Transverse colon (tissue), 4 donors: ENCODE data around the gene NCR2. TPM values are rescaled to one million over a fixed set of nuclear protein-coding genes. Genes with fewer than 3 reads are reported as not detected.

ENCODE experiments used
- DNase-seq: peaks from one replicate; pipeline ENCODE4 v3.0.0-alpha.2; 2019
- H3K27ac ChIP-seq, 4 donors: fragments of 200-600 bp; sonication (generic); 2 replicates each; pipeline ENCODE4 v1.5.1; 2016 to 2018; ENCODE audit warnings: inconsistent platforms in 4 of 4
- H3K27me3 ChIP-seq: fragments of 200-600 bp; sonication (generic); 2 replicates; pipeline ENCODE4 v1.5.1; 2017; ENCODE audit warnings: inconsistent platforms
- H3K36me3 ChIP-seq, 4 donors: fragments of 200-600 bp; sonication (generic); 2 replicates each; pipeline ENCODE4 v1.5.1; 2017 to 2019; ENCODE audit warnings: inconsistent platforms in 4 of 4
- H3K4me1 ChIP-seq, 4 donors: fragments of 200-600 bp; sonication (generic); 2 replicates each; pipeline ENCODE4 v1.5.1; 2017 to 2020; ENCODE audit warnings: inconsistent platforms in 4 of 4
- H3K4me3 ChIP-seq, 4 donors: fragments of 200-600 bp; sonication (generic); 1 replicate in 1 of 4; 2 replicates in 3 of 4; pipeline versions ENCODE4 v1.5.1 to v1.6.1; 2017 to 2019; ENCODE audit warnings: inconsistent platforms in 4 of 4
- H3K9me3 ChIP-seq, 2 donors: fragments of 200-600 bp; sonication (generic); 2 replicates each; pipeline ENCODE4 v1.5.1; 2017 to 2019; ENCODE audit warnings: inconsistent platforms in 2 of 2
- CTCF ChIP-seq, 5 experiments: fragments of 200-600 bp in 3 of 5; fragments of 450-650 bp in 2 of 5; sonication (generic) in 3 of 5; IDR thresholded peaks; 1 replicate in 2 of 5; 2 replicates in 3 of 5; pipeline ENCODE4 v1.5.1; 2016 to 2017; ENCODE audit warnings: antibody characterized with exemption in 5 of 5, inconsistent platforms in 3 of 5, mild to moderate bottlenecking in 2 of 5, moderate library complexity in 1 of 5
- EP300 ChIP-seq: sonication (generic); formaldehyde crosslinking; IDR thresholded peaks from one replicate; pipeline ENCODE4 v1.6.1; 2017; ENCODE audit warnings: antibody characterized with exemption, low read depth
- POLR2A ChIP-seq: fragments of 450-650 bp; IDR thresholded peaks from one replicate; pipeline ENCODE4 v1.6.1; 2016; ENCODE audit warnings: antibody characterized with exemption, mild to moderate bottlenecking, moderate library complexity
- POLR2AphosphoS5 ChIP-seq, 3 donors: sonication (generic); formaldehyde crosslinking; IDR thresholded peaks; one replicate each; pipeline ENCODE4 v1.6.1; 2016; ENCODE audit warnings: antibody characterized with exemption in 3 of 3
- WGBS, 2 donors: methylation state at CpG; one replicate each; pipeline ENCODE4 v1.1.5; 2018; ENCODE audit warnings: low coverage in 1 of 2; 5-methylcytosine and 5-hydroxymethylcytosine counted together
- in situ Hi-C, 4 donors: fragments of 200-750 bp; cut with MboI; loops; one replicate each; pipeline versions ENCODE4 v1.15.0 to v1.15.1; 2017; ENCODE audit warnings: low sequenced_read_pairs in 3 of 4, low pct_ligation_motif_present in 1 of 4, low pct_unique_long_range_greater_than_20kb in 1 of 4
- intact Hi-C: fragments of 100-400 bp; cut with DNase I; formaldehyde crosslinking; loops from one replicate; pipeline ENCODE4 v1.15.1; 2023; ENCODE audit warnings: low total_unique reads
- total RNA-seq, 4 donors: library from RNA; depleted of rRNA; stranded (reverse); fragments of >200 nt; gene quantifications; one replicate each; pipeline ENCODE4 v1.1.0, GENCODE V29; 2016

Gene NCR2
- total RNA-seq, 4 donors from 2014 or later: not detected

- H3K27ac ChIP-seq: no peak overlapping the region
- no peaks in the 10 kb centered on the region for H3K4me1 ChIP-seq
- no peak overlapping the region for H3K4me3 ChIP-seq
- no peak for DNase-seq
- in situ Hi-C loops (loop anchor here in 1 of 4 donors (25.0 kb wide), 1 partner anchor 334 kb away; no protein-coding TSS in a partner anchor), intact Hi-C loops (no loop called here)
- H3K9me3 ChIP-seq: no peaks in the 10 kb centered on the region
- peaks cover 24% of the 10 kb centered on the region for H3K27me3 ChIP-seq
- H3K36me3 ChIP-seq: no peaks in the 10 kb centered on the region
- 53% methylated on average over 3 of the region's 3 CpGs; no CpG with 5 or more reads in 1 of the 2 donors for WGBS, 2 donors
- TF ChIP-seq POLR2AphosphoS5 (IDR thresholded peaks at IDR 0.05): no peak
- no peak for TF ChIP-seq EP300
- TF ChIP-seq CTCF (IDR thresholded peaks at IDR 0.05): no peak
- no peak for TF ChIP-seq POLR2A
These were observed 17.9 kb downstream of the NCR2 start for GRCh38 chr6:41353333-41353732.

GRCh38 chr6:41355952-41356351 lies 20.5 kb downstream of the NCR2 start:
- no peak overlapping the region for H3K27ac ChIP-seq
- in situ Hi-C loops (loop anchor here in 1 of 4 donors (25.0 kb wide), 1 partner anchor 331 kb away; no protein-coding TSS in a partner anchor), intact Hi-C loops (no loop called here)
- no peak for DNase-seq
- H3K9me3 ChIP-seq: peaks cover 6 to 15% of the 10 kb centered on the region in 2 donors
- H3K36me3 ChIP-seq: no peaks in the 10 kb centered on the region
- TF ChIP-seq POLR2AphosphoS5 (IDR thresholded peaks at IDR 0.05) (no peak), EP300 (no peak)
- WGBS, 2 donors: 69 to 71% methylated on average over 4 of the region's 4 CpGs
- no peaks in the 10 kb centered on the region for H3K4me1 ChIP-seq
- no peak overlapping the region for H3K4me3 ChIP-seq
- H3K27me3 ChIP-seq: peaks cover 13% of the 10 kb centered on the region

- WGBS, 2 donors: 72 to 85% methylated on average over 3 of the region's 3 CpGs
- Histone ChIP-seq H3K4me1 (no peaks in the 10 kb centered on the region), H3K27ac (no peak overlapping the region), H3K9me3 (peaks cover 6 to 22% of the 10 kb centered on the region in 2 donors), H3K4me3 (no peak overlapping the region), H3K27me3 (peaks cover 16% of the 10 kb centered on the region), H3K36me3 (no peaks in the 10 kb centered on the region)
- intact Hi-C loops: no loop called here
- TF ChIP-seq CTCF (IDR thresholded peaks at IDR 0.05): no peak
- TF ChIP-seq EP300: no peak
- no peak for TF ChIP-seq POLR2AphosphoS5 (IDR thresholded peaks at IDR 0.05)
- no peak for TF ChIP-seq POLR2A
- in situ Hi-C loops: loop anchor here in 1 of 4 donors (25.0 kb wide), 1 partner anchor 330 kb away; no protein-coding TSS in a partner anchor
- no peak for DNase-seq
These were observed 21.4 kb downstream of the NCR2 start for GRCh38 chr6:41356825-41357224.

GRCh38 chr6:41358503-41358902 lies 23.1 kb downstream of the NCR2 start:
- Histone ChIP-seq H3K9me3 (peaks cover 6 to 26% of the 10 kb centered on the region in 2 donors), H3K27me3 (peaks cover 24% of the 10 kb centered on the region), H3K36me3 (no peaks in the 10 kb centered on the region), H3K4me3 (no peak overlapping the region), H3K4me1 (no peaks in the 10 kb centered on the region), H3K27ac (no peak overlapping the region)
- DNase-seq: no peak
- WGBS, 2 donors: 93 to 100% methylated on average over 4 to 7 of the region's 7 CpGs
- in situ Hi-C loops: loop anchor here in 1 of 4 donors (25.0 kb wide), 1 partner anchor 329 kb away; no protein-coding TSS in a partner anchor
- TF ChIP-seq EP300 (no peak), POLR2AphosphoS5 (IDR thresholded peaks at IDR 0.05) (no peak), CTCF (IDR thresholded peaks at IDR 0.05) (no peak), POLR2A (no peak)
- intact Hi-C loops: no loop called here
